SK-N-SH (cell line): Measurements from ENCODE around the gene ABHD11. TPM values are rescaled to one million over a fixed set of nuclear protein-coding genes. Genes with fewer than 3 reads are reported as not detected.

ENCODE experiments used
- CTCF ChIA-PET: fragments of 300-600, 350-600 bp; formaldehyde crosslinking; extraction: SDS; loops from one replicate; lab custom pipeline; 2021; lab: Yijun Ruan, JAX
- POLR2A ChIA-PET: fragments of 350-600 bp; sonication (Branson Sonifier 250); formaldehyde crosslinking; extraction: SDS; loops from one replicate; lab custom pipeline; 2020; ENCODE audit warnings: antibody characterized with exemption, inconsistent platforms; lab: Yijun Ruan, JAX
- DNase-seq: peaks from one replicate; pipeline ENCODE4 v3.0.0; 2012
- H2AFZ ChIP-seq: fragments of 200-600 bp; sonication (generic); 2 replicates; pipeline ENCODE4 v1.8.1; 2016; ENCODE audit warnings: antibody characterized with exemption, mild to moderate bottlenecking, low read depth
- H3F3A ChIP-seq: fragments of 200-600 bp; sonication (generic); replicated peaks from 2 replicates; pipeline ENCODE3; 2016; ENCODE audit warnings: antibody characterized with exemption, mild to moderate bottlenecking; ENCODE audit not compliant: insufficient read depth
- H3K27ac ChIP-seq, 2 experiments: fragments of 200-500 bp in 1 of 2; fragments of 200-600 bp in 1 of 2; sonication (Bioruptor generic) in 1 of 2; sonication (generic), shearing (Covaris generic) in 1 of 2; 2 replicates each; pipeline versions ENCODE4 v1.5.1 to v1.6.1; 2014 to 2016; ENCODE audit warnings: low read depth in 2 of 2, inconsistent platforms in 1 of 2, low read length in 1 of 2, mild to moderate bottlenecking in 1 of 2, mixed read lengths in 1 of 2
- H3K27me3 ChIP-seq: fragments of 200-600 bp; sonication (generic), shearing (Covaris generic); 2 replicates; pipeline ENCODE4 v1.6.1; 2016; ENCODE audit warnings: mixed run types; ENCODE audit not compliant: insufficient read depth
- H3K36me3 ChIP-seq, 2 experiments: fragments of 200-500 bp in 1 of 2; fragments of 200-600 bp in 1 of 2; sonication (Bioruptor generic) in 1 of 2; sonication (generic) in 1 of 2; replicated peaks in 1 of 2; 2 replicates each; pipeline versions ENCODE3 to v1.5.1; 2014 to 2016; ENCODE audit warnings: low read length in 1 of 2, mild to moderate bottlenecking in 1 of 2; ENCODE audit not compliant: insufficient read depth in 2 of 2, control insufficient read depth in 1 of 2
- H3K4me1 ChIP-seq, 2 experiments: fragments of 200-500 bp in 1 of 2; fragments of 200-600 bp in 1 of 2; sonication (Bioruptor generic) in 1 of 2; sonication (generic), shearing (Covaris generic) in 1 of 2; 2 replicates each; pipeline versions ENCODE4 v1.5.1 to v1.6.1; 2014 to 2016; ENCODE audit warnings: low read depth in 1 of 2, low read length in 1 of 2, mixed run types in 1 of 2; ENCODE audit not compliant: insufficient read depth in 2 of 2, control insufficient read depth in 1 of 2
- H3K4me2 ChIP-seq: fragments of 200-600 bp; sonication (generic), shearing (Covaris generic); 2 replicates; pipeline ENCODE4 v1.6.1; 2017; ENCODE audit warnings: mixed run types
- H3K4me3 ChIP-seq, 2 experiments: fragments of 200-500 bp in 1 of 2; fragments of 200-600 bp in 1 of 2; sonication (Bioruptor generic) in 1 of 2; sonication (generic), shearing (Covaris generic) in 1 of 2; 2 replicates each; pipeline versions ENCODE4 v1.5.1 to v1.8.1; 2014 to 2016; ENCODE audit warnings: low read depth in 2 of 2, inconsistent platforms in 1 of 2, low read length in 1 of 2, mild to moderate bottlenecking in 1 of 2, mixed read lengths in 1 of 2, moderate library complexity in 1 of 2
- H3K79me2 ChIP-seq: fragments of 200-600 bp; sonication (generic); 2 replicates; pipeline ENCODE4 v1.8.1; 2017; ENCODE audit warnings: mild to moderate bottlenecking; ENCODE audit not compliant: insufficient read depth
- H3K9ac ChIP-seq: fragments of 200-600 bp; sonication (generic); 2 replicates; pipeline ENCODE4 v1.6.1; 2017; ENCODE audit warnings: mixed run types
- H3K9me2 ChIP-seq: fragments of 200-600 bp; sonication (generic); 2 replicates; pipeline ENCODE4 v1.6.1; 2017; ENCODE audit warnings: mixed run types
- H3K9me3 ChIP-seq: fragments of 200-600 bp; sonication (generic); 2 replicates; pipeline ENCODE4 v1.6.1; 2017; ENCODE audit warnings: mixed run types, mild to moderate bottlenecking, moderate library complexity
- H4K20me1 ChIP-seq: fragments of 200-600 bp; sonication (generic); 2 replicates; pipeline ENCODE4 v1.6.1; 2017; ENCODE audit warnings: mild to moderate bottlenecking, mixed run types; ENCODE audit not compliant: insufficient read depth
- CHD2 ChIP-seq: fragments of 150-350 bp; IDR thresholded peaks from 2 replicates; pipeline ENCODE4 v1.6.1; 2018; ENCODE audit warnings: low read length; ENCODE audit not compliant: partially characterized antibody
- ELF1 ChIP-seq: IDR thresholded peaks from 2 replicates; pipeline ENCODE4 v1.4.0; 2012
- EZH2phosphoT487 ChIP-seq: fragments of 200-600 bp; sonication (generic); IDR thresholded peaks from 2 replicates; pipeline ENCODE4 v1.6.1; 2017; ENCODE audit warnings: low read depth, mixed run types, mild to moderate bottlenecking, antibody characterized with exemption, moderate library complexity, borderline replicate concordance
- MXI1 ChIP-seq: IDR thresholded peaks from 2 replicates; pipeline ENCODE4 v1.6.1; 2012; ENCODE audit warnings: mild to moderate bottlenecking, low read depth, low read length, improper control_type of control experiment
- NFIC ChIP-seq: IDR thresholded peaks from 2 replicates; pipeline ENCODE4 v1.4.0; 2012; ENCODE audit warnings: borderline replicate concordance
- NRF1 ChIP-seq: IDR thresholded peaks from 2 replicates; pipeline ENCODE4 v1.6.1; 2012; ENCODE audit warnings: low read depth, mild to moderate bottlenecking, low read length
- POLR2AphosphoS5 ChIP-seq: IDR thresholded peaks from 2 replicates; pipeline ENCODE4 v1.6.1; 2012; ENCODE audit warnings: low read depth, low read length
- RAD21 ChIP-seq: IDR thresholded peaks from 2 replicates; pipeline ENCODE4 v1.6.1; 2012; ENCODE audit warnings: mild to moderate bottlenecking, low read length
- SIN3A ChIP-seq: IDR thresholded peaks from 2 replicates; pipeline ENCODE4 v1.6.1; 2012; ENCODE audit warnings: low read depth, mild to moderate bottlenecking, low read length, moderate library complexity, borderline replicate concordance
- TAF1 ChIP-seq: IDR thresholded peaks from 2 replicates; pipeline ENCODE4 v1.6.1; 2012; ENCODE audit warnings: low read depth, mild to moderate bottlenecking, low read length, moderate library complexity, borderline replicate concordance
- YY1 ChIP-seq: IDR thresholded peaks from 2 replicates; pipeline ENCODE4 v1.4.0; 2012; ENCODE audit warnings: low read depth, mild to moderate bottlenecking
- WGBS: methylation state at CpG from one replicate; pipeline ENCODE4 v1.1.6; 2017; ENCODE audit warnings: low lambda C conversion rate; 5-methylcytosine and 5-hydroxymethylcytosine counted together
- polyA plus RNA-seq, 3 experiments: library from polyadenylated mRNA; depleted of rRNA; stranded (reverse); fragments of >200 nt; gene quantifications; 2 replicates each; pipeline ENCODE4 v1.2.3, GENCODE V29; 2012
- TF ChIP-seq, protein P1 (sequence below): fragments of 150-350 bp; IDR thresholded peaks from 2 replicates; pipeline ENCODE4 v1.6.1; 2016; ENCODE audit warnings: mild to moderate bottlenecking, low read depth, low read length
- TF ChIP-seq, protein P2 (sequence below): fragments of 150-350 bp; IDR thresholded peaks from 2 replicates; pipeline ENCODE4 v1.6.1; 2017; ENCODE audit warnings: antibody characterized with exemption, low read length, low read depth, borderline replicate concordance
- TF ChIP-seq, protein P3 (sequence below): IDR thresholded peaks from 2 replicates; pipeline ENCODE4 v1.4.0; 2012; ENCODE audit warnings: low read depth, borderline replicate concordance
- TF ChIP-seq, protein P4 (sequence below): fragments of 200-600 bp; sonication (generic); IDR thresholded peaks from 2 replicates; pipeline ENCODE4 v1.6.1; 2017; ENCODE audit warnings: antibody characterized with exemption, mild to moderate bottlenecking, moderate library complexity
- TF ChIP-seq, protein P5 (sequence below): IDR thresholded peaks from 2 replicates; pipeline ENCODE4 v1.4.0; 2012; ENCODE audit warnings: low read depth
- TF ChIP-seq, protein P6 (sequence below): IDR thresholded peaks from 2 replicates; pipeline ENCODE4; 2012

The ABHD11 gene
- polyA plus RNA-seq, 1 of the 3 experiments (the other 2 are of a cell fraction): 29.9 TPM

DNA sequence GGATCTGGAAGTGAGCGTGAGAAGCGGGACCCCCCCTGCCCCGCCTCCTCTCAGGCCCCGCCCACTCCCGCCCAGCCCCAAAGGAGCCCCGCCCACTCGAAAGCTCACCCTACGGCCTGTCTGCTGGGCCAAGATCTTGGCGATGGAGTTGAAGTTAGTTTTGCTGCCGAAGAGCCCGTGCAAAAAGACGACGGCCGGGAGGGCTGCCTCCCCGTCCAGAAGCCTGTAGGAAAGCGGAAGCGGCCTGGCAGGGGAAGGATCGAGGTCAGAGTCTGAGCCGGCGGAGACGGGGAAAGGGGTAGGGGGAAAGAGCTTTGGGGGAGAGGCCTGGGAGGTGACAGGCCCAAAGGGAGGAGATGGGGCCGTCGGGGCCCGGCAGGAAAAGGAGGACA lies 386 bp downstream of the ABHD11 start:
- peak; percentile 94 for DNase-seq
- Histone ChIP-seq H4K20me1 (no peaks in the 10 kb centered on the region), H3K4me2 (peak overlapping the region; percentile 100), H3F3A (peaks cover 10% of the 10 kb centered on the region), H3K4me3 (peak overlapping the region; percentile 76 to 93), H3K27ac (peak overlapping the region; percentile 82 to 87), H3K36me3 (peaks cover 8 to 11% of the 10 kb centered on the region in 2 experiments), H3K9me3 (no peaks in the 10 kb centered on the region), H3K27me3 (no peaks in the 10 kb centered on the region), H2AFZ (peak overlapping the region; percentile 78; the same call in 1 of the 2 replicates), H3K79me2 (peaks cover 28% of the 10 kb centered on the region; the same call in 1 of the 2 replicates), H3K4me1 (peaks cover 7 to 13% of the 10 kb centered on the region in 2 experiments; a peak in 2 of 4 replicates), H3K9me2 (no peaks in the 10 kb centered on the region), H3K9ac (peak overlapping the region; percentile 92)
- TF ChIP-seq, protein P1, sequence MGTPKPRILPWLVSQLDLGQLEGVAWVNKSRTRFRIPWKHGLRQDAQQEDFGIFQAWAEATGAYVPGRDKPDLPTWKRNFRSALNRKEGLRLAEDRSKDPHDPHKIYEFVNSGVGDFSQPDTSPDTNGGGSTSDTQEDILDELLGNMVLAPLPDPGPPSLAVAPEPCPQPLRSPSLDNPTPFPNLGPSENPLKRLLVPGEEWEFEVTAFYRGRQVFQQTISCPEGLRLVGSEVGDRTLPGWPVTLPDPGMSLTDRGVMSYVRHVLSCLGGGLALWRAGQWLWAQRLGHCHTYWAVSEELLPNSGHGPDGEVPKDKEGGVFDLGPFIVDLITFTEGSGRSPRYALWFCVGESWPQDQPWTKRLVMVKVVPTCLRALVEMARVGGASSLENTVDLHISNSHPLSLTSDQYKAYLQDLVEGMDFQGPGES: no peak
- 0 out of 2 replicates have a peak, but pooled peaks have one; percentile 15 for TF ChIP-seq SIN3A
- 3% methylated on average over 23 of the region's 24 CpGs for WGBS
- ChIA-PET POLR2A (interaction anchor here (1.0 to 2.0 kb wide), 3 partner anchors 69 to 116 kb away, joined by 3 to 5 read pairs (median 5); no protein-coding TSS in a partner anchor), CTCF (interaction anchor here (1.2 to 12.8 kb wide), 8 partner anchors 15 to 468 kb away, joined by 3 to 272 read pairs (median 6); partner anchors contain the start of gene STX1A)

DNA sequence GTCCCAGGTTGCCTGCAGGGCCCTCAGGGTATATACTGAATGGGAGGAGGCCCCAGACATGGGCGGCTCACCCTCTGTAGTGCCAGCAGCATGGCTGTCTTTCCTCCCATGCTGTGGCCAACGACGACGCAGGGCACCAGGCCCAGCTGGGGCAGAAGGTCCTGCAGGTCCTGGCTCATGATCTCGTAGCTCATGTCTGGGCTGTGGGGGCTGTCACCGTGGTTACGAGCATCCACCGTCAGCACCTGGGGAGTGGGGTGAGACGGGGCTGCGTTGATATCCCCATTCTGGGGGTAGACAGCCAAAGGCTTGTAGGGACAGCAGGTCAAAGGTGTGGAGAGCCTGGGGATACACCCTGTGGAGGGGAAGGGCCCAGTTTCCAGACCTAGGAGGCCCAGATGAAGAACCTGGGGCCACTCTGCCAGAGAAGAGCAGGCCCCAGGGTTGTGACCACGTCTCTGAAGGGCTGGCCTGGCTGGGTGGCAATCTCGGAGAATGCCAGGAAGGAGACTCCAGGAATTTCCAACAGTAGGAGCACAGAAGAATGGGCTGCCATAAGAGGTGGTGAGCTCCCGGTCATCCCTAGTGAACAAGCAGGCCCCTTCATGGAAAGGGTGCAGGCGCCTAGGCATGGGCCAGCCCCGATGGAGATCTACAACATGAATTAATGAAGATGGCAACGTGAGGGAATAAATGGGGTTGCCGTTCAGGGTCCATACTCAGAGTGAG lies 947 bp downstream of the ABHD11 start:
- Histone ChIP-seq H3F3A (peaks cover 10% of the 10 kb centered on the region), H3K27ac (peak overlapping the region; percentile 31 to 87; a peak in 3 of 4 replicates), H2AFZ (no peak overlapping the region), H3K9ac (peak overlapping the region; percentile 92), H3K4me1 (peaks cover 7 to 13% of the 10 kb centered on the region in 2 experiments; a peak in 2 of 4 replicates), H3K9me3 (no peaks in the 10 kb centered on the region), H3K27me3 (no peaks in the 10 kb centered on the region), H3K36me3 (peaks cover 8 to 11% of the 10 kb centered on the region in 2 experiments), H3K9me2 (no peaks in the 10 kb centered on the region), H4K20me1 (no peaks in the 10 kb centered on the region), H3K4me2 (peak overlapping the region; percentile 100), H3K79me2 (peaks cover 28% of the 10 kb centered on the region; the same call in 1 of the 2 replicates), H3K4me3 (peak overlapping the region; percentile 76 to 93)
- no peak for DNase-seq
- ChIA-PET CTCF (interaction anchor here (1.0 to 12.8 kb wide), 7 partner anchors 14 to 469 kb away, joined by 3 to 272 read pairs (median 6); partner anchors contain the start of gene STX1A), POLR2A (interaction anchor here (2.0 kb wide), 1 partner anchor 69 kb away, joined by 5 read pairs; no protein-coding TSS in a partner anchor)
- WGBS: 71% methylated on average over 17 of the region's 17 CpGs
- TF ChIP-seq, protein P2, sequence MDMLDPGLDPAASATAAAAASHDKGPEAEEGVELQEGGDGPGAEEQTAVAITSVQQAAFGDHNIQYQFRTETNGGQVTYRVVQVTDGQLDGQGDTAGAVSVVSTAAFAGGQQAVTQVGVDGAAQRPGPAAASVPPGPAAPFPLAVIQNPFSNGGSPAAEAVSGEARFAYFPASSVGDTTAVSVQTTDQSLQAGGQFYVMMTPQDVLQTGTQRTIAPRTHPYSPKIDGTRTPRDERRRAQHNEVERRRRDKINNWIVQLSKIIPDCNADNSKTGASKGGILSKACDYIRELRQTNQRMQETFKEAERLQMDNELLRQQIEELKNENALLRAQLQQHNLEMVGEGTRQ: no peak
- no peak for TF ChIP-seq TAF1
- TF ChIP-seq SIN3A: no peak
- TF ChIP-seq, protein P3, sequence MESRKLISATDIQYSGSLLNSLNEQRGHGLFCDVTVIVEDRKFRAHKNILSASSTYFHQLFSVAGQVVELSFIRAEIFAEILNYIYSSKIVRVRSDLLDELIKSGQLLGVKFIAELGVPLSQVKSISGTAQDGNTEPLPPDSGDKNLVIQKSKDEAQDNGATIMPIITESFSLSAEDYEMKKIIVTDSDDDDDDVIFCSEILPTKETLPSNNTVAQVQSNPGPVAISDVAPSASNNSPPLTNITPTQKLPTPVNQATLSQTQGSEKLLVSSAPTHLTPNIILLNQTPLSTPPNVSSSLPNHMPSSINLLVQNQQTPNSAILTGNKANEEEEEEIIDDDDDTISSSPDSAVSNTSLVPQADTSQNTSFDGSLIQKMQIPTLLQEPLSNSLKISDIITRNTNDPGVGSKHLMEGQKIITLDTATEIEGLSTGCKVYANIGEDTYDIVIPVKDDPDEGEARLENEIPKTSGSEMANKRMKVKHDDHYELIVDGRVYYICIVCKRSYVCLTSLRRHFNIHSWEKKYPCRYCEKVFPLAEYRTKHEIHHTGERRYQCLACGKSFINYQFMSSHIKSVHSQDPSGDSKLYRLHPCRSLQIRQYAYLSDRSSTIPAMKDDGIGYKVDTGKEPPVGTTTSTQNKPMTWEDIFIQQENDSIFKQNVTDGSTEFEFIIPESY: no peak
- TF ChIP-seq CHD2: no peak
- TF ChIP-seq POLR2AphosphoS5: no peak
- TF ChIP-seq RAD21: no peak
- TF ChIP-seq YY1: no peak
- TF ChIP-seq, protein P4, sequence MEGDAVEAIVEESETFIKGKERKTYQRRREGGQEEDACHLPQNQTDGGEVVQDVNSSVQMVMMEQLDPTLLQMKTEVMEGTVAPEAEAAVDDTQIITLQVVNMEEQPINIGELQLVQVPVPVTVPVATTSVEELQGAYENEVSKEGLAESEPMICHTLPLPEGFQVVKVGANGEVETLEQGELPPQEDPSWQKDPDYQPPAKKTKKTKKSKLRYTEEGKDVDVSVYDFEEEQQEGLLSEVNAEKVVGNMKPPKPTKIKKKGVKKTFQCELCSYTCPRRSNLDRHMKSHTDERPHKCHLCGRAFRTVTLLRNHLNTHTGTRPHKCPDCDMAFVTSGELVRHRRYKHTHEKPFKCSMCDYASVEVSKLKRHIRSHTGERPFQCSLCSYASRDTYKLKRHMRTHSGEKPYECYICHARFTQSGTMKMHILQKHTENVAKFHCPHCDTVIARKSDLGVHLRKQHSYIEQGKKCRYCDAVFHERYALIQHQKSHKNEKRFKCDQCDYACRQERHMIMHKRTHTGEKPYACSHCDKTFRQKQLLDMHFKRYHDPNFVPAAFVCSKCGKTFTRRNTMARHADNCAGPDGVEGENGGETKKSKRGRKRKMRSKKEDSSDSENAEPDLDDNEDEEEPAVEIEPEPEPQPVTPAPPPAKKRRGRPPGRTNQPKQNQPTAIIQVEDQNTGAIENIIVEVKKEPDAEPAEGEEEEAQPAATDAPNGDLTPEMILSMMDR: no peak
- TF ChIP-seq EZH2phosphoT487: no peak
- TF ChIP-seq, protein P5, sequence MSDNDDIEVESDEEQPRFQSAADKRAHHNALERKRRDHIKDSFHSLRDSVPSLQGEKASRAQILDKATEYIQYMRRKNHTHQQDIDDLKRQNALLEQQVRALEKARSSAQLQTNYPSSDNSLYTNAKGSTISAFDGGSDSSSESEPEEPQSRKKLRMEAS: no peak
- TF ChIP-seq NRF1: no peak
- TF ChIP-seq, protein P6, sequence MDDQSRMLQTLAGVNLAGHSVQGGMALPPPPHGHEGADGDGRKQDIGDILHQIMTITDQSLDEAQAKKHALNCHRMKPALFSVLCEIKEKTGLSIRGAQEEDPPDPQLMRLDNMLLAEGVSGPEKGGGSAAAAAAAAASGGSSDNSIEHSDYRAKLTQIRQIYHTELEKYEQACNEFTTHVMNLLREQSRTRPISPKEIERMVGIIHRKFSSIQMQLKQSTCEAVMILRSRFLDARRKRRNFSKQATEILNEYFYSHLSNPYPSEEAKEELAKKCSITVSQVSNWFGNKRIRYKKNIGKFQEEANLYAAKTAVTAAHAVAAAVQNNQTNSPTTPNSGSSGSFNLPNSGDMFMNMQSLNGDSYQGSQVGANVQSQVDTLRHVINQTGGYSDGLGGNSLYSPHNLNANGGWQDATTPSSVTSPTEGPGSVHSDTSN: no peak
- TF ChIP-seq ELF1: no peak
- TF ChIP-seq MXI1: no peak; the same call in 1 of the 2 replicates
- TF ChIP-seq NFIC: no peak
